CD4-positive, alpha-beta memory T cell (primary cell): ENCODE data around the gene PTCH1. TPM values are rescaled to one million over a fixed set of nuclear protein-coding genes. Genes with fewer than 3 reads are reported as not detected.

Experiments
- CTCF ChIA-PET: fragments of 350-600 bp; sonication (Branson Sonifier 250); formaldehyde crosslinking; loops from one replicate; lab custom pipeline; 2021; ENCODE audit warnings: inconsistent platforms; ENCODE audit not compliant: partially characterized antibody; lab: Charles Lee
- POLR2A ChIA-PET: fragments of 350-600 bp; sonication (Branson Sonifier 250); formaldehyde crosslinking; loops from one replicate; lab custom pipeline; 2021; ENCODE audit not compliant: partially characterized antibody; lab: Charles Lee
- DNase-seq, 5 donors: peaks; one replicate each; pipeline versions ENCODE4 v3.0.0 to v3.0.0-alpha.2; 2020 to 2022; ENCODE audit warnings: mixed read lengths in 1 of 5
- H3K27ac ChIP-seq: one replicate; pipeline ENCODE4 v1.7.0; 2013; ENCODE audit warnings: low read depth, low read length
- H3K27me3 ChIP-seq: 2 replicates; pipeline ENCODE4 v1.7.0; 2013; ENCODE audit warnings: mild to moderate bottlenecking, low read length, moderate library complexity; ENCODE audit not compliant: insufficient read depth
- H3K36me3 ChIP-seq: 2 replicates; pipeline ENCODE4 v1.7.0; 2013; ENCODE audit warnings: mild to moderate bottlenecking, low read length, moderate library complexity; ENCODE audit not compliant: insufficient read depth
- H3K4me1 ChIP-seq: 2 replicates; pipeline ENCODE4 v1.7.0; 2013; ENCODE audit warnings: mild to moderate bottlenecking, low read length, moderate library complexity; ENCODE audit not compliant: insufficient read depth
- H3K4me3 ChIP-seq, 2 donors: one replicate each; pipeline ENCODE4 v1.7.0; 2013; ENCODE audit warnings: low read length in 2 of 2, mild to moderate bottlenecking in 1 of 2
- H3K9me3 ChIP-seq, 2 donors: one replicate each; pipeline ENCODE4 v1.7.0; 2013; ENCODE audit warnings: low read length in 2 of 2, control low read depth in 1 of 2; ENCODE audit not compliant: control insufficient read depth in 1 of 2
- H3K27ac Mint-ChIP-seq, 7 donors: one replicate each; pipeline ENCODE4 v1.8.0; 2020 to 2021; ENCODE audit warnings: mixed read lengths in 7 of 7, mild to moderate bottlenecking in 6 of 7, inconsistent platforms in 3 of 7, moderate library complexity in 3 of 7
- H3K27me3 Mint-ChIP-seq, 2 donors: one replicate each; pipeline ENCODE4 v1.8.0; 2020 to 2021; ENCODE audit warnings: mixed read lengths in 2 of 2
- H3K36me3 Mint-ChIP-seq, 2 donors: one replicate each; pipeline ENCODE4 v1.8.0; 2020 to 2021; ENCODE audit warnings: mixed read lengths in 2 of 2, inconsistent platforms in 1 of 2, mild to moderate bottlenecking in 1 of 2
- H3K4me1 Mint-ChIP-seq, 4 donors: one replicate each; pipeline ENCODE4 v1.8.0; 2020 to 2021; ENCODE audit warnings: mixed read lengths in 4 of 4, mild to moderate bottlenecking in 1 of 4
- H3K4me3 Mint-ChIP-seq, 8 donors: one replicate each; pipeline ENCODE4 v1.8.0; 2020 to 2021; ENCODE audit warnings: mixed read lengths in 8 of 8, mild to moderate bottlenecking in 7 of 8, moderate library complexity in 6 of 8, inconsistent platforms in 3 of 8
- H3K9me3 Mint-ChIP-seq, 8 donors: one replicate each; pipeline ENCODE4 v1.8.0; 2020 to 2021; ENCODE audit warnings: mixed read lengths in 8 of 8, mild to moderate bottlenecking in 5 of 8, inconsistent platforms in 3 of 8, moderate library complexity in 1 of 8
- intact Hi-C: fragments of 100-400 bp; cut with micrococcal nuclease; formaldehyde crosslinking; loops from one replicate; pipeline ENCODE4 v1.15.1; 2023
- polyA plus RNA-seq, 2 donors: library from polyadenylated mRNA; unstranded; fragments of 300-500 nt; fragmentation: Illumina TruSeq; gene quantifications; one replicate each; pipeline ENCODE4 v1.2.3, GENCODE V29; 2021
- total RNA-seq, 2 experiments: library from RNA; stranded (reverse); gene quantifications; one replicate each; pipeline ENCODE4 v1.2.3, GENCODE V29; 2021

Gene PTCH1
- total and polyA plus RNA-seq, 4 experiments from 2014 or later = 2.7 to 23.0 (median 16.2) TPM

DNA sequence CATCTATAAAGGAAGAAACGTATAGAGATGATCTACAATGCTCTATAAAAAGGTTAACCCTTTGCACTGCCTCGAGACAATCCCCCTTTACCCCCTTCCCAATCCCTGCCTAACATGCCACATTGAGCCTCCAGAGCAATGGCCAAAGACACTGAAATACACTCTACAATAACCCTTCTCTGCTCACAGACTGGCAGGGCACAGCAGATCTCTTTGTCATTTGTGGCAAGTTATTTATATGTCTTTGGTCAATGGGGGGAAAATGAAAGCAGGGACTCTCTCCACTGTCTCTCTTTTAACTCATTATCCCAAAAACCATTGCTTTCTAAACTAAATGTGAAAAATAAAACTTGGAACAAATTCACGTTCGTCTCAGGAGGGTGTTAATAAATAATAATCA, 51.7 kb downstream of the PTCH1 start:
- DNase-seq = no peak
- no peak overlapping the region for H3K27ac ChIP-seq
- Mint-ChIP-seq H3K4me3 (no peak overlapping the region), H3K9me3 (peaks cover 0 to 2% (median 0%) of the 10 kb centered on the region in 8 donors), H3K27me3 (peaks cover 0 to 2% of the 10 kb centered on the region in 2 donors), H3K27ac (peak overlapping the region in 2 of 7 donors; percentile 37 to 39), H3K36me3 (peaks cover 36 to 38% of the 10 kb centered on the region in 2 donors), H3K4me1 (peaks cover 23 to 54% (median 39%) of the 10 kb centered on the region in 4 donors)
- H3K4me1 ChIP-seq = peaks cover 26% of the 10 kb centered on the region
- H3K36me3 ChIP-seq = peaks cover 4% of the 10 kb centered on the region
- H3K27me3 ChIP-seq = no peaks in the 10 kb centered on the region
- H3K9me3 ChIP-seq = no peaks in the 10 kb centered on the region
- intact Hi-C loops = no loop called here
- POLR2A ChIA-PET = interaction anchor here (2.1 kb wide), 1 partner anchor 41 kb away, joined by 5 read pairs; no protein-coding TSS in a partner anchor
- no peak overlapping the region for H3K4me3 ChIP-seq
- CTCF ChIA-PET = no interaction called here

DNA sequence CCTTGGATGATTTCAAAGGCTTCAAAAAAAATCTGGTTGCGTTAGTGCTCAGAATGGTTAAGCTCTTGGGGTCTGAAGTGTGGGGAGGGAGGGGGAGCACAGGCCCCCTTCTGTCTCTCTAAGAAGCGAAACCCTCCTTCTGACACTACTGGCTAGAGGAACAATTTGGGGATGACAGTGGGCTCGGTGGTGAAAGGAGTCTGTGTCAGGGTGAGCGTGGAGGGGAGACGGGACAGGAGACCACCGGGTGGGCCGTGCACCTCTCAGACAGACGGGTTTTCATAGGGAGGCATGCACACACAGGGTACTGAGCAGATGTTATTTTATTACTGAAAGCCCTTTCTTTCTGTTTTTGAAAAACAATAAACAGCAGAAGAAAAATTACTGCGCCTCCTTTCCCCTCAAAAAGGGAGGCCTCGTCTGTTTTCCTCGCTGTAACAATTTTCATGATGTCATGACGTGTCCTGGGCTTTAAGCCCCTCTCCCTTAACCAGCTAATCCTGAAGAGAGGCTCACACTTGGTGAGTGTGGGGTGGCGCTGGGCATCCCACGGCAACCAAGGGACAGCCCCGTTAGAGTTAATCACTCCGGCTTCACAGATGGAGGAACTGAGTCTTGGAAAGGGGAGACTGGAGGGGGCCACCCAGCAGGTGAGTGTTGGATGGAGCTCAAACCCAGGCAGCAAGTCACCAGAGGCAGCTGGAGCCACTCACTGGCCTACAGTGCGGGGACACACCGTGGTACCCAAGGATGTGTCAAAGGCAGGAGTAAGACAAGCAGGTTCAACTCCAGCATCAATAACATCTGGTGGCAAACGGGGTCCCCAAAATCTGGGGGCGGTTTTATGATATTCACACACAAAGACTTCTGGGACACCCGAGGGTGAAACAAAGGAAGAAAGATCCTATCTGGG, 53.4 kb downstream of the PTCH1 start:
- H3K4me3 ChIP-seq = no peak overlapping the region
- Mint-ChIP-seq H3K27me3 (peaks cover 0 to 2% of the 10 kb centered on the region in 2 donors), H3K9me3 (peaks cover 0 to 2% (median 0%) of the 10 kb centered on the region in 8 donors), H3K36me3 (peaks cover 33 to 35% of the 10 kb centered on the region in 2 donors), H3K27ac (peak overlapping the region; percentile 35 to 87 (median 76)), H3K4me1 (peaks cover 23 to 60% (median 42%) of the 10 kb centered on the region in 4 donors), H3K4me3 (peak overlapping the region; percentile 50 to 90 (median 88))
- CTCF ChIA-PET = interaction anchor here (0.9 to 1.0 kb wide), 2 partner anchors 12 to 43 kb away, joined by 3 read pairs; no protein-coding TSS in a partner anchor
- H3K27me3 ChIP-seq = no peaks in the 10 kb centered on the region
- H3K27ac ChIP-seq = no peak overlapping the region
- no peaks in the 10 kb centered on the region for H3K9me3 ChIP-seq
- intact Hi-C loops = no loop called here
- H3K36me3 ChIP-seq = peaks cover 10% of the 10 kb centered on the region
- no peak for DNase-seq
- peaks cover 26% of the 10 kb centered on the region for H3K4me1 ChIP-seq
- POLR2A ChIA-PET = interaction anchor here (1.0 to 2.5 kb wide), 4 partner anchors 32 to 412 kb away, joined by 8 to 14 read pairs (median 12); partner anchors contain the start of gene ERCC6L2

DNA sequence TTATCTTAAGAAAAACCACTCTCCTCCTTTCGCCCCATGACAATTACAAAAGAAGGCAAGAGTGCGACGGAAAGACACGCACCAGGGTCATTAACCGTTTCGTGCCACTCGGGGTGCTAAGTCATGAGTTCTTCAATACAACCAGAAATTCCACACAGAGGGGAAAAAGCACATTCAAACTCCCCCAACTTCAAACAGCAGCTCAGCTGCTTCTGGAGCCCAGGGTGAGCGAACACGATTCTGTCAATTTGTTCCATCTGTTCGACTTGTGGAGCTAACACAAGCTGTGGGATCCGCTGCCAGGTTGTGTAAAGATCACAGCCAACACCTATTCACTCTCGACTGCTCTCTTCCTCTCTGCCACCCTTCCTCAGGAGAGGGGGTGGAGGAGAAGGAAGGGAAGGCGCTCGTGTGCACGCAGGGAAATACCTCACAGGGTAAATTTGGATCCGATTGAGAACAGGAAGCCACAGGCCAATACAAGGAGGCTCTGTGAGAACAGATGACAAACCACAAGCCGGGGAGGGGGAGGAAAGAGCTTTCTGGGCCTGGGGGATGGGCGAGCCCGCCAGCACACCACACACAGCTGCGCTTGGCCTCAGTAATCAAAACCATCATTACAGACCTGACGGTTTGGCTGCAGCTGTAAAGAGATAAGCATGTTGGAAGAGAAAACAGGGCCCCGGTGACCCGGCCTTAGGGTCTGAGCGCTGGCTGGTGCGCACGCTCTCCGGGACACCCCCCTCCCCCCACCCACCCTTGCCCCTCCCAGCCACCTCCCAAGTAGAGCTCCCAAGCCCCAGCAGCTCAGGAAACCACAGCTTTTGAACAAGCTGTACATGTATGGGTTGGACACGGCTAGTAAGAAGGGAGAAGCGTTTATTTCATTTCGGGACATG, 54.3 kb downstream of the PTCH1 start:
- ChIA-PET CTCF (interaction anchor here (0.9 to 1.0 kb wide), 2 partner anchors 13 to 44 kb away, joined by 3 read pairs; no protein-coding TSS in a partner anchor), POLR2A (interaction anchor here (1.0 to 2.5 kb wide), 4 partner anchors 32 to 413 kb away, joined by 8 to 14 read pairs (median 12); partner anchors contain the start of gene ERCC6L2)
- Histone ChIP-seq H3K27ac (peak overlapping the region; percentile 22), H3K27me3 (no peaks in the 10 kb centered on the region), H3K9me3 (no peaks in the 10 kb centered on the region), H3K36me3 (peaks cover 10% of the 10 kb centered on the region), H3K4me1 (peaks cover 26% of the 10 kb centered on the region), H3K4me3 (peak overlapping the region; percentile 5 to 40)
- H3K27ac Mint-ChIP-seq = peak overlapping the region; percentile 74 to 96 (median 87)
- intact Hi-C loops = loop anchor here (1.0 kb wide), 2 partner anchors 32 to 45 kb away; no protein-coding TSS in a partner anchor
- peaks cover 0 to 2% of the 10 kb centered on the region in 2 donors for H3K27me3 Mint-ChIP-seq
- H3K36me3 Mint-ChIP-seq = peaks cover 33 to 42% of the 10 kb centered on the region in 2 donors
- peak overlapping the region; percentile 83 to 90 (median 88) for H3K4me3 Mint-ChIP-seq
- peak; percentile 87 to 91 (median 88) for DNase-seq
- peaks cover 27 to 60% (median 42%) of the 10 kb centered on the region in 4 donors for H3K4me1 Mint-ChIP-seq
- H3K9me3 Mint-ChIP-seq = peaks cover 0 to 2% (median 0%) of the 10 kb centered on the region in 8 donors

DNA sequence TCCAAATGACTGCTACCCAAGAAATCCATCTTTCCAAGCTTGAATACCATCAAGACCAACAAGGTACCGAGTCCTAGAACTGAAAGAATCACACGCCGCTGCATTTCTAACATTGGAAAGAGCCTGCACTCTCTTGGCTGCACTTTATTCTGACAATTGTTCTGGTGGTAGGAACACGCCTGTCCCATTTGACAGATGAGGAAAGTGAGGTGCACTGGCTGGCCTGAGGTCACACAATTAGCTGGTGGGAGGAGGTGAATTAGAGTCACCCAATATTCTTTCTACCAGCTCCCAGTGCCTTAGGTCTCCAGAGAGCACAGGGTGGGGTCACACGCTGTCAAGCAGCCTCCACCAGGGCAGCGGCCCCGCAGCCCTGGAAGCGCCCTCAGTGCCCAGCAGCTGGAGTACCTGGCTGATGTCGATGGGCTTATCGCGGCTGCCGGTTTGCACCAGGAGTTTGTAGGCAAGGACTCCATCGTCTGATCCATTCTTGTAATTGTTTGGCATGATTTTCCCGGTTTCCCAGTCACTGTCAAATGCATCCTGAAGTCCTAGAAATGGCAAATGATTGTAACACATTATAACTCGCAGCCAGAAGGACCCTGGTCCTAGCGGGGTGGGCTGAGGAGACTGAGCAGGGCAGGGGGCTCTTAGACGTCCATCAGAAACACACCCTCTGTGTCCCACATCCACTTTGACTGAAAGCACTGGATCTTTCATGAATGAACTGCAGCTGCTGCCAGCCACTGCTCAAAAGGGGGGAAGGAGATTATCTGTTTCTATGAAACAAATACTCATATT, 55.1 kb downstream of the PTCH1 start:
- Mint-ChIP-seq H3K27ac (peak overlapping the region in 5 of 7 donors; percentile 74 to 89 (median 84)), H3K4me3 (peak overlapping the region; percentile 83 to 90 (median 88)), H3K9me3 (peaks cover 0 to 2% (median 0%) of the 10 kb centered on the region in 8 donors), H3K4me1 (peaks cover 27 to 55% (median 41%) of the 10 kb centered on the region in 4 donors), H3K36me3 (peaks cover 30 to 41% of the 10 kb centered on the region in 2 donors), H3K27me3 (peaks cover 0 to 2% of the 10 kb centered on the region in 2 donors)
- H3K4me1 ChIP-seq = peaks cover 26% of the 10 kb centered on the region
- H3K4me3 ChIP-seq = peak overlapping the region in 1 of 2 donors; percentile 40
- ChIA-PET POLR2A (interaction anchor here (2.5 kb wide), 1 partner anchor 45 kb away, joined by 14 read pairs; no protein-coding TSS in a partner anchor), CTCF (no interaction called here)
- DNase-seq = no peak
- H3K27me3 ChIP-seq = no peaks in the 10 kb centered on the region
- H3K36me3 ChIP-seq = peaks cover 6% of the 10 kb centered on the region
- H3K9me3 ChIP-seq = no peaks in the 10 kb centered on the region
- no peak overlapping the region for H3K27ac ChIP-seq
- intact Hi-C loops = loop anchor here (1.0 kb wide), 2 partner anchors 33 to 46 kb away; no protein-coding TSS in a partner anchor

DNA sequence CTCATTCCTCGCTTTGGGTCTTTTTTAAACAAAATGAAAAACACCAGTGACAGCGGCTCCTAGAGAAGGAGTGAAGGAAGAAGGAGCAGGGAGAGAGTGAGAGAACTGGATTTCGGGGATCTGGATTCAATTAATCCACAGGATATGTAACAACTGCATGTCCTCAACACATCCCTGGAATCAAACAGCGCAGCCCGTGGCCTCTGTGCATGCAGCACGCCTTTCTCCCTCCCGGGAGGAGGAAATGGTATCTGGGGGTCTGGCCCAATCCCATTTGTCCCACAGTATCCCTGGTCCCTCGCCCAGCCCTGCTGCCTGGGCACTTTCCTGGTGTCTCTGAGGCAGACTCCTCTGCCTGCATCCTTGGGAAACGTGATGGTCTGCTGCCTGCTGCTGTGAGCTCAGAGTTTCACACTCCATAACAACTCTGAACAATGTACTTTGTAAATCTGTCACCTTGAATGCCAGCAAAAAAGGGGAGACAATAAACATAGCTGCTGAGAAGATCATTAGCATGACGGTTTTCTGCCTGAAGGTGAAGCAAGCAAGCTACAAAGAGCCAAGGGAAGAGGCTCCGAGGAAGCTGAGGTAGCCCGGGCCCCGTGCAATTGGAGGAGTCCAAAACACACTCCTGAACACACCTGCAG, 56.1 kb downstream of the PTCH1 start:
- CTCF ChIA-PET = no interaction called here
- Histone ChIP-seq H3K36me3 (peaks cover 6% of the 10 kb centered on the region), H3K9me3 (no peaks in the 10 kb centered on the region), H3K27ac (no peak overlapping the region), H3K4me1 (peaks cover 26% of the 10 kb centered on the region), H3K27me3 (no peaks in the 10 kb centered on the region), H3K4me3 (no peak overlapping the region)
- POLR2A ChIA-PET = no interaction called here
- Mint-ChIP-seq H3K4me3 (peak overlapping the region in 1 of 8 donors; percentile 46), H3K36me3 (peaks cover 33 to 48% of the 10 kb centered on the region in 2 donors), H3K27me3 (peaks cover 0 to 2% of the 10 kb centered on the region in 2 donors), H3K4me1 (peaks cover 27 to 55% (median 41%) of the 10 kb centered on the region in 4 donors), H3K27ac (peak overlapping the region in 2 of 7 donors; percentile 52 to 56), H3K9me3 (peaks cover 0 to 2% (median 0%) of the 10 kb centered on the region in 8 donors)
- intact Hi-C loops = no loop called here
- DNase-seq = no peak
